IMR-90 (cell line): ENCODE measurements around the gene KRTAP10-5.

Experiments used
- BHLHE40 ChIP-seq: fragments of 150-350 bp; IDR thresholded peaks from 2 replicates; pipeline ENCODE4 v1.6.1; 2016; ENCODE audit warnings: mild to moderate bottlenecking, low read depth, low read length
- CEBPB ChIP-seq: IDR thresholded peaks from 2 replicates; pipeline ENCODE4 v1.6.1; 2012; ENCODE audit warnings: low read depth, low read length, improper control_type of control experiment
- ELK1 ChIP-seq: fragments of 150-350 bp; IDR thresholded peaks from 2 replicates; pipeline ENCODE4 v1.6.1; 2016; ENCODE audit warnings: low read depth, mild to moderate bottlenecking, low read length, moderate library complexity, borderline replicate concordance
- MAFK ChIP-seq: IDR thresholded peaks from 2 replicates; pipeline ENCODE4 v1.6.1; 2012; ENCODE audit warnings: low read depth, low read length, improper control_type of control experiment
- MAZ ChIP-seq: IDR thresholded peaks from 2 replicates; pipeline ENCODE4 v1.6.1; 2012; ENCODE audit warnings: low read depth, mild to moderate bottlenecking, low read length, improper control_type of control experiment, moderate library complexity, borderline replicate concordance
- MXI1 ChIP-seq: IDR thresholded peaks from 2 replicates; pipeline ENCODE4 v1.6.1; 2012; ENCODE audit warnings: low read depth, mild to moderate bottlenecking, low read length, moderate library complexity, borderline replicate concordance
- NFE2L2 ChIP-seq: fragments of 150-350 bp; IDR thresholded peaks from 2 replicates; pipeline ENCODE4 v1.6.1; 2016; ENCODE audit warnings: low read depth, mild to moderate bottlenecking, low read length
- POLR2A ChIP-seq: IDR thresholded peaks from 2 replicates; pipeline ENCODE4 v1.6.1; 2012; ENCODE audit warnings: mild to moderate bottlenecking, low read depth, low read length
- RAD21 ChIP-seq: IDR thresholded peaks from 2 replicates; pipeline ENCODE4 v1.6.1; 2012; ENCODE audit warnings: low read length, improper control_type of control experiment
- RCOR1 ChIP-seq: IDR thresholded peaks from 2 replicates; pipeline ENCODE4 v1.6.1; 2012; ENCODE audit warnings: mild to moderate bottlenecking, low read length, improper control_type of control experiment; ENCODE audit not compliant: insufficient replicate concordance
- RFX5 ChIP-seq: IDR thresholded peaks from 2 replicates; pipeline ENCODE4 v1.8.0; 2012; ENCODE audit warnings: low read depth, mild to moderate bottlenecking, low read length, moderate library complexity
- SMC3 ChIP-seq: fragments of 150-350 bp; IDR thresholded peaks from 2 replicates; pipeline ENCODE4 v1.6.1; 2016; ENCODE audit warnings: low read depth, mild to moderate bottlenecking, antibody characterized with exemption, low read length, moderate library complexity
- USF2 ChIP-seq: fragments of 150-350 bp; IDR thresholded peaks from 2 replicates; pipeline ENCODE4 v1.6.1; 2017; ENCODE audit warnings: mild to moderate bottlenecking, antibody characterized with exemption, low read length, low read depth
- TF ChIP-seq, protein P1 (sequence below): conservative IDR thresholded peaks from 2 replicates; pipeline ENCODE4 v1.5.1; 2012; ENCODE audit warnings: mild to moderate bottlenecking, low read depth, low read length, improper control_type of control experiment

DNA sequence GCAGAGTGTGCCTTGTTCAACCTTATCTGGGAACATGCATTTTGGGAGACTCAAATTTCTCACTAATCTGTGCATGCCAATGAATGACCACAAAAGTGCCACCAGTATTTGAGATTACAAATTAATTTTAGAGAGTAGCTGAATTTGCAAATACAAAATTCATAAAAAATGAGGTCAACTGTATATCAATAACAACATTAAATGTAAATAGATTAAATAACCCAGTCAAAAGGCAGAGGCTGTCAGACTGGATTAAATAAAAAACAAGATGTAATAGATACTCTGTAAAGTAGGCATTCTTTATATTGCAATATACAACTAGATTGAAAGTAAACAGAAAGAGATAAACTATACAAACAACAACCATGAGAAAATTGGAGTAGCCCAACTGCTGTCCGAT, 16.3 kb downstream of the KRTAP10-5 start:
- no peak for TF ChIP-seq CEBPB
- no peak for TF ChIP-seq SMC3
- no peak for TF ChIP-seq MAFK
- TF ChIP-seq, protein P1, sequence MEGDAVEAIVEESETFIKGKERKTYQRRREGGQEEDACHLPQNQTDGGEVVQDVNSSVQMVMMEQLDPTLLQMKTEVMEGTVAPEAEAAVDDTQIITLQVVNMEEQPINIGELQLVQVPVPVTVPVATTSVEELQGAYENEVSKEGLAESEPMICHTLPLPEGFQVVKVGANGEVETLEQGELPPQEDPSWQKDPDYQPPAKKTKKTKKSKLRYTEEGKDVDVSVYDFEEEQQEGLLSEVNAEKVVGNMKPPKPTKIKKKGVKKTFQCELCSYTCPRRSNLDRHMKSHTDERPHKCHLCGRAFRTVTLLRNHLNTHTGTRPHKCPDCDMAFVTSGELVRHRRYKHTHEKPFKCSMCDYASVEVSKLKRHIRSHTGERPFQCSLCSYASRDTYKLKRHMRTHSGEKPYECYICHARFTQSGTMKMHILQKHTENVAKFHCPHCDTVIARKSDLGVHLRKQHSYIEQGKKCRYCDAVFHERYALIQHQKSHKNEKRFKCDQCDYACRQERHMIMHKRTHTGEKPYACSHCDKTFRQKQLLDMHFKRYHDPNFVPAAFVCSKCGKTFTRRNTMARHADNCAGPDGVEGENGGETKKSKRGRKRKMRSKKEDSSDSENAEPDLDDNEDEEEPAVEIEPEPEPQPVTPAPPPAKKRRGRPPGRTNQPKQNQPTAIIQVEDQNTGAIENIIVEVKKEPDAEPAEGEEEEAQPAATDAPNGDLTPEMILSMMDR: no peak
- TF ChIP-seq POLR2A: no peak
- TF ChIP-seq MXI1: no peak
- TF ChIP-seq RFX5: no peak
- TF ChIP-seq ELK1: no peak
- TF ChIP-seq USF2: no peak
- no peak for TF ChIP-seq MAZ
- TF ChIP-seq BHLHE40: no peak
- TF ChIP-seq RCOR1: no peak
- no peak for TF ChIP-seq RAD21
- TF ChIP-seq NFE2L2: no peak
